Left forelimb (tissue), 1 donor: ENCODE results near the gene NDUFA3.

Experiments used
- DNase-seq: peaks from one replicate; pipeline ENCODE4 v3.0.0-alpha.2; 2018; ENCODE audit warnings: low spot score

The NDUFA3 gene

GRCh38 chr19:54137699-54138488, 35.2 kb downstream of the NDUFA3 start, which contains the start of gene CNOT3:
Gene CNOT3 (plus strand): TSS chr19:54137762. CDS start chr19:54142979, 5,217 bp downstream.
- no peak for DNase-seq

GRCh38 chr19:54138489-54139256, 36.0 kb downstream of the NDUFA3 start:
- no peak for DNase-seq

GRCh38 chr19:54141356-54141755, 38.7 kb downstream of the NDUFA3 start:
- DNase-seq: no peak

GRCh38 chr19:54142166-54142780, 39.6 kb downstream of the NDUFA3 start:
- no peak for DNase-seq

- DNase-seq: no peak
Measured at GRCh38 chr19:54145541-54146158, 43.0 kb downstream of the NDUFA3 start.

GRCh38 chr19:54147676-54148075, 45.0 kb downstream of the NDUFA3 start:
- DNase-seq: no peak

- no peak for DNase-seq
Measured at GRCh38 chr19:54148158-54148557, 45.5 kb downstream of the NDUFA3 start.

GRCh38 chr19:54149021-54149812, 46.6 kb downstream of the NDUFA3 start:
- DNase-seq: no peak

GRCh38 chr19:54151362-54152035, 48.8 kb downstream of the NDUFA3 start:
- no peak for DNase-seq

GRCh38 chr19:54152267-54152666, 49.6 kb downstream of the NDUFA3 start:
- DNase-seq: no peak

GRCh38 chr19:54152878-54153524, 50.3 kb downstream of the NDUFA3 start:
- DNase-seq: no peak

- DNase-seq: no peak
Measured at GRCh38 chr19:54153731-54154326, 51.2 kb downstream of the NDUFA3 start.

- no peak for DNase-seq
Measured at GRCh38 chr19:54154603-54155345, 52.1 kb downstream of the NDUFA3 start.

GRCh38 chr19:54155694-54156093, 53.0 kb downstream of the NDUFA3 start:
- no peak for DNase-seq

GRCh38 chr19:54156490-54156889, 53.8 kb downstream of the NDUFA3 start:
- no peak for DNase-seq

GRCh38 chr19:54156953-54157352, 54.3 kb downstream of the NDUFA3 start:
- no peak for DNase-seq
